GM19438 (cell line): ENCODE data around the gene FHL2.
"Not testable (repeated sequence)": the region's sequence is repeated elsewhere in the genome, so short reads cannot be mapped to it uniquely, and the experiment has no call there.

Experiments used
- ATAC-seq: cut with Tn5 transposase; IDR thresholded peaks from one replicate; pipeline ENCODE4 v1.9.1; 2021; ENCODE audit warnings: low read depth; ENCODE audit not compliant: unreplicated experiment

Gene FHL2

DNA sequence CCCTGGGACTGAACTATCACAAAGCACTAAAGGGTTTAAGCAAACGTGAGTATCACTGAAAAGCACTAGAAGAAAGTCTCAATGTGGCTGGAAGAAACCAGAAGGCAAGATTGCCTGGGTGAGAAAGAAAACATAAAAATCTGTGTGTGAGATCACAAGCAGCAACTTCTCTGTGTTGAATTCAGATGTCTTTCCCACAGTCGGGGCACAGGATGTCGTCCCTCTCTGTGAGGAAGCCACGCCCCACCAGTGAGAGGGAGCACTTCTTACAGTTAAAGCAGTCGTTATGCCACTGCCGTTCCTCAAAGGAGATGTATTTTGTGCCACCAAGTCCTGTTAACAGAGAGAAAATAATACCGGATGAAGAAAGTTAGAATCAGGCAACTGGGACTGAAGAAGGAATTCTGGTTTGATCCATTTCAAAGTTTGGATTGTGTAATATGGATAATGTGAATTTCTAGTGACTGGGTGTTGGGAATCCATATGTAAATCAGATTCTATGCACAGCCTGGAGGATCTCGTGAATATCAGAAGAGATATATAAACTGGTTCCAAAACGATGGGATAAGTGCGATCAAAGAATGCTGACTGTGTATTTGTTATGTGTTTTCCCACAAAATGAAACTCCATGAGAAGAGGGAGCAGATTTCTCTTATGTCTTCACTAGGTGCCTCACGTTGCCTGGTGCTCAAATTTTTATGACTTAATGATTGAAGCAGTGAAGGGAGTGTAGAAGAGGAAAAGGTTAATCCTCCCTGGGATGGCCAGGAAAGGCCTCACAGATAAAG lies 37.6 kb downstream of the FHL2 start:
- ATAC-seq, result no peak

DNA sequence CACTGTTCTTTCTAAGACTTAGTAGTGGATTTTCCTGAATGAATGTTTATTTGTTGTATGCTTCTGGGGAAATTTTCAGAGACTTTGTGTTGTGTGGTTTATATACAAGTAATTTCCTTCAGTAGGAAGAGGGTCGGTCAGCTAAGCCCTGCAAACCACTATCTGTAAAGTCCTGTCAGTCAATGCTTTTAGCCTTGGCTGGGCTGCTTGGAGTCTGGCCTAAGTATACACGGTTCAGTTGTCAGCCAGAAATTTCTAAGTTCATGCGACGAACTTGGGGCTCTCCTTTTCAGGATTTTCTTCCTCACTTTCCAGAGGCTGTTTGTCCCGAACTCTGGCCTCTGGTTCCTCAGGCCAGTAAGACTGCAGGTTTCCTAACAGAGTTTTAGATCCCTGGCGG lies 40.3 kb downstream of the FHL2 start:
- ATAC-seq, result no peak

DNA sequence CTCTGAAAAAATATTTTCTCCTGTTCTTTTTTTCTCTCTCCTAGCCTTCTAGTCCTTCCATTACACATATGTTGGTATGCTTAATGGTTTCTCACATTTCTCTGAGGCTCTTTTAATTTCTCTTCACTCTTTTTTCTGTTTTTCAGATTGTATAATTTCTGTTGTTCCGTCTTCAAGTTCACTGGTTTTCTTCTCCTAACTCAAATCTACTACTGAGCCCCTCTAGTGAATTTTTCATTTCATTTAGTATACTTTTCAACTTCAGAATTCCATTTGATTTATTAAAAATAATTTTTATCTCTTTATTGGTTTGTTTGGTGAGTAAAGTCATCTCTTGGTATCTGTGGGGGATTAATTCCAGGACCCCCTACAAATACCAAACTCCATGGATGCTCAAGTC lies 41.7 kb downstream of the FHL2 start:
- no peak for ATAC-seq

DNA sequence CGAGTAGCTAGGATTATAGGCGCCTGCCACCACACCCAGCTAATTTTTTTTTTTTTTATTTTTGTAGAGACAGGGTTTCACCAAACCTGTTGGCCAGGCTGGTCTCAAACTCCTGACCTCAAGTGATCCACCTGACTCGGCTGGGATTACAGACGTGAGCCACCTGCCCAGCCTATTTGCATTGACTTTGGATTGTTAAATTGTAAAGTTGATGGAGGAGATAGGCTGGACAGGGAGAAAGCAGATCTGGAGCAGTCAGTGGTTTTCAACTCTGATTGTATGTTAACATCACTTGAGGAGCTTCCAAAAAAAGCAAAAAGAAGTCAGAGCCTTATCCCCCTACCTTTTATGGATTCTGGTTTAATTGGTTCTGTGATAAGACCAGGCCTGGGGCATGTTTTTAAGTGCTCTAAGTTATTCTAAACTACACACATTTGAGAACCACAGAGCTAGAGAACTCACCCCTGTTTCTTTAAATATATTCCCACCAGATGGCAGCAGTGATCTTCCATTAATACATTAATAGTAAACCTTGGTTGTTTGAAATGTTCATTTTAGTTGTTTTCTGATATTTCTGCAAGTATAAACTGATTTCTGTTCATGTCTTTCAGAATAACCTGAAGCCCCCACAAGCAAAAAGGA lies 54.0 kb downstream of the FHL2 start:
- ATAC-seq, result no peak

DNA sequence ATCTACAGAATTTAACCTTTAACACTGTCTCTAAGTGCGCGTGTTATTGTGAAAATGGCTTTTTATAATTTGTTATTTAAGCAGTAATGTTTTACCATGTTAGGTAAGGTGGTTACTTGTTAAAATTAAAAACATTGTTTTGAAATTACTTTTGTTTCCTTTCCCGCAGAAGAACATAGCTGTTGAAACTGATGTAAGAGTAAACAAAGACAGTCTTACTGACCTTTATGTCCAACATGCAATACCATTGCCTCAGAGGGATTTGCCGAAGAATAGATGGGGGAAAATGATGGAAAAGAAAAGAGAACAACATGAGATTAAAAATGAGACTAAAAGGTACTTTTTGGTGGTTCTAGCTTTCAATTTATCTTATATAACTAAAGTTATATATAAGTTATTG lies 59.4 kb downstream of the FHL2 start:
- no peak for ATAC-seq

DNA sequence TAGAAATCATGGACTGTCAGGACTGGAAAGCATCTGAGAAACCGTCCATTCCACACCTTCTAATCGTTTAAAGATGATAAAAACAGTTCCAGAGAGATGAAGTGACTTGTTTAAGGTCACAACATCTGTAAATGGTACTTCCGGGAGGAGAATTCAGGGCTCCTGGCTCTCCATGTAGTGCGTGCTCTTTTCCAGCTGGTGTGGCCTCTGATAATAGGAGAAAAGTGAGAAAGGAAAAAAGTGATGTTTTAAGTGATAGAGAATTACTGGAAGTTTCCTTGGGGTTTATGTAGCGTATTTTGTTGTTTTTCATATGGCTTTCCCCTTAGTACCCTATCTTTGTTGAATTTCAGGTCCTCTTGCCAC lies 60.8 kb downstream of the FHL2 start:
- ATAC-seq, result no peak

DNA sequence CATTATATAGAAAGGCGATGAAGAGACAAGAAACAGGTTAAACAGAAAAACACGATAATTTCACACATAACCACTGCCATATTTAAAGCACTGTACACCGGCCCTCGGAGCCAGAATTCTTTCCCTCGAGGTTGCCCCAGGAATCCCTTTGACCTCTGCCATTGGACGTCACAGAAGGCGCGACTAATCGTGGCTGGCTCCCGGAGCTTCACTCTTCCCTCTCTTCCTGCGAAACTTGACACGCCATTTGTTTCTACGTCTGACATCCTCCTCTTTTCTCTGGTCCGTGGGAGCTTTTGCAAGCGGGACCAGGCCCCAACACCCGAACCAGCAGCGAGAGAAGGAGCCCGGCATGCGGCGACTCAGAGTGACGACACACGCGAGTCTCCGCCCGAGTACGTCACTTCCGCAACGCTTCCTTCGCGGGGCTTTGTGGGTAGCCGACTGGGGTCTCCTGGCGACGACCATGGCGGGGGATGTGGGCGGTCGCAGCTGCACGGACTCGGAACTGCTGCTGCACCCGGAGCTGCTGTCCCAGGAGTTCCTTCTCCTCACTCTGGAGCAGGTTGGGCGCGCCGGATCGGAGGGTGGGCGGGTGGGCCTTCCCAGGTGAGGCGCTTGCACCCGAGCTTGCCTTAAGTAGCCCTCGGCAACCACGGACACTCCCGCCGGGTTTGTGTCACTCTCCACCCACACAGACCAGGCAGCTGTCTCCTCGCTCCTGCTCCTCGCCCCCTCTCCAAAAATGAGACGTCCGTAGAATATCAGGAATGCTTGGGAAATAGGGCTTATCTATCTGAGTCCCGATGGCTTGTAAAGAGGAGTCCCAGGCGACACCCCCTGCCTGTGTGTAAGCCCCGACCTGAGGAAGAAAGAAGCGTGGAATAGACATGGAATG lies 61.5 kb downstream of the FHL2 start, which contains the start of gene C2orf49:
Gene C2orf49, plus strand, starts transcription at position 419 of the 898 bp plus-strand sequence. Its CDS starts 48 bp downstream, at position 467.
- peak; percentile 92 for ATAC-seq

GRCh38 chr2:105336786-105337121 lies 62.1 kb downstream of the FHL2 start:
- ATAC-seq, result peak; percentile 8

DNA sequence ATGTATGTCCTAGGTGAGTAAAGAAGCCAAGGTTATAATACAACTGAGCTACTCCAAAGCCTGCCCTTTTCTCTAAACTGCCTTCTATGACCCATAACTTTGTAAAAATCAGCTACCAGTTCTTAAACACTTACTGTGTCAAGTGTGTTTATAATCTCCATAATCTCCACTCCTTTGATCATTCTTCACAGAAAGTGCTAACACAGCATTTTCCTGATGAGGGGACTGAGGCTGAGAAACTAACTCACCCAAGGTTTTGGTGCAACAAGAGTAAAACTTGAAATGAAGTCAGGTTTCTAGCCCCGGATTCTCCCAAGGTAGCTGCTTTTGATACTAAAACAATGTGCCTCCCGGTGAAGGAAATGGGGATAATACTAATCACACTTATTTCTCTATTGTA lies 63.4 kb downstream of the FHL2 start:
- ATAC-seq, result no peak

GRCh38 chr2:105334211-105334610 lies 64.6 kb downstream of the FHL2 start:
- ATAC-seq, result no peak

DNA sequence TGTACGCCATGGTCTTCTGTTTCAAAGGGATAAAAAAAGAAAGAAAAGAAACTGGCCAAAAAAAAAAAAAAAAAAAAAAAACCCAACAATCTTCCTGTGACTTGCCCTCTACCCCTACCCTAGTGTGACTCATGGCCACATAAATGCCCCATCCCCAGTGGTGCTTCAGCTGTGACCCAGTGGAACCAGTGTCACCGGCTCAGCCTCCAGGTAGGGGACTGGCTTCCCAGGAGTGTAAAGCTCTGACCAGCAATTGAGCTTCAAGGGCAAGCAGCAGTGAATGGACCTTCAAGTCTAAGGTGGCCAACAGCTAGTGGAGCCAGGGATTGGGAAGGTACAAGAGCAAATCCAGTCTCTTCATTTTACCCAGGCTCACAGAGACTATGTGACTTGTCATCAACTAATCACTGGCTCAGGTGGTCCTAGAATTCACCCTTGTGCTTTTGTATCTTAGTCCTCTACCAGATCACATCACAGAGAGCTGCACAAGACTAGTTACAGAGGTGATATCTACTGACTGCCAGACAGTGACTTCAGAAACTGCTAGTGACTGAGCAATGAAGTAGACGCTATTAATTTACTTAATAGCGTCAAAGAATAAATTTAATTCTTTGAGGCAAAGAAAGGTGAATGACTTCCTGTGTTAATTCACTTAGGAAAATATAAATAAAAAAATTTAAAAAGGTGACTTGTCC lies 68.0 kb downstream of the FHL2 start:
- no peak for ATAC-seq

DNA sequence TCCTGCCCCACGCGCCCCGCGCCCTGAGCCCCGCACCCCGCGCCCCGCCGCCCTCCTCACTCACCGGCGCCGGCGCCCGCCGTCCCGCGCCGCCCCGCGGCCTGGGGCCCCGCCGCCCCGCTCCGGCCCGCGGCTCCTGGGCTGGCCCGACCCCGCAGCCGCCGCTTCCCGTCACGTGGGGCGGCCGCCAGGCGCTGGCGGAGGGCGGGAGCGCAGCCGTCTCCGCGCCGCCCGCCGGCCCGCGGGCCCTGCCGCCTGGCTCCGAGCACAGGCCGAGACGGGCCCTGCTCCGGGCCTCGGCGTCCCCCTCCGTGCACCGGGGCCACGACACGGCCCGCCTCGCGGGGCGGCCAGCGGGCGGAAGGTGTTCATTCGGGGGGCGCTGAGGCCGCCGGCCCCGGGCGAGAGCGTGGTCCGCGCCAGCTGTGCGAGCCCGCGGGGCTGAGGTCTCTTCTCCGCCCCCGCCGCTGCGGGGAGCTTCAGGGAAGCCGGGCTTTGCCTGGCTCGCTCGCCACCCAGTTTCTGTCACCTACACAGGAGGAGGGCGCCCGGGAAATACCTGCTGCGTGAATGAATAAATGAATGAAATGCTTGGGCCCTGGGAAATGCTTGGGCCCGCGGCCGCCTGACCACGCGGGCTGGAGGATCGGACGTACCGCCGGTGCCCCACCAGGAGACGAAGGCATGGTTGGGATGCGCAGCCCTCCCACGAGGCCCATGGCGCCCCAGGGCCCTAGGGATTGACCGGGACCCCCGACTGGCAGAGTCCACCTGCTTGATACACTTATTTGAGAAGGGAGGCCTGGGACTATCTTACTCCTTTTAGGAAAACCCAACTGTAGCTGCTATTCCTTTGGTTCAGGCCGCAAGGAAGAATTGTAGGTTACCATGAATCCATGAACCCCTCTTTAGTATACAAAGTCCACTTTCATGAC lies 69.0 kb downstream of the FHL2 start, which contains the start of gene TGFBRAP1:
Gene TGFBRAP1, minus strand, starts transcription at position 175 of the 935 bp plus-strand sequence. CDS start 21,434 bp downstream, outside the sequence.
- ATAC-seq, result peak; percentile 76

DNA sequence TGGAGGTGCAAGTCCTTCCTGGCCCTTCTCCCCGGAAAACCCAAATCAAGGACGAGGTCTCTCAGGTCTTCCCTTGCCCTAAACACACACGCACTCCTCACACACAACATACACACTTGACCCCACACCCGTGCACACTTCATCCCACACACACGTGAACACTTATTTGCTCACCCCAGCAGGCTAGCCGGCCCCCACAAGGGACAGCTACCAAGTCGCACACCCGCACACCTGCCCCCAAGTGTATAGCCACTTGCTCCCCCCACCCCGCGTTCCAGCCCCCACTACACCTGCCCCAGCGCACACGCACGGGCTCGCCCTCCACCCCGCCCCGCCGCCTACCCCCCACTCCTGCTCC lies 69.7 kb downstream of the FHL2 start:
- no peak for ATAC-seq

GRCh38 chr2:105328281-105329196 lies 70.3 kb downstream of the FHL2 start:
- no peak for ATAC-seq

DNA sequence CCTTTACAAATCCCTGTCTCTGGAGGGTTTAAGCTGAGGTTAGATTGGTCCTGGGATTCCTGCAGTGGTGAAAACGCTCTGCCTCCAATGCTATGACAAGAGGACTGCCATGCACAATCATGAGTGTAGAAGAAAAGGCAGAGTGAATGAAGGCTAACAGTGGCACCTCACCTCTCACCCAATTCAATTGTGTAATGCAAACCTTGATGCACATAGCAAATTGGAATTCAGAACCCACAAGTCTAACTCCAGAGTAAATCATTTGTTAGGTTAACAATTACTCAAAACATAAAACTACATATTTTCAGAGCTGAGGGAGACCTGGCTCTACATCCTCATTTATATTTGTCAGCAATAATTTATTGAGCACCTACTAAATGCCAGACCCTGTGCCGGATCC lies 71.2 kb downstream of the FHL2 start:
- no peak for ATAC-seq

DNA sequence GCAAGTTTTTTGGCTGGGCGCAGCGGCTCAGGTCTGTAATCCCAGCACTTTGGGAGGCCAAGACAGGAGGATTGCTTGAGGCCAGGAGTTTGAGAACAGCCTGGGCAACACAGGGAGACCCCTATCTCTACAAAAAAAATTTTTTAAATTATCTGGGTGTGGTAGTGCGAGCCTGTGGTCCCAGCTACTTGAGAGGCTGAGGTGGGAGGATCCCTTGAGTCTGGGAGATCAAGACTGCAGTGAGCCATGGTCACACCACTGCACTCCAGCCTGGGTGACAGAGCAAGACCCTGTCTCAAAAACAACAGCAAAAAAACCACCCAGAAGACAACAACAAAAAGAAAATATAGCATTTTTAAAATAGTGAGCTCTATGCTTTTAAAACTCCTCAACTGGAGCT lies 71.6 kb downstream of the FHL2 start:
- ATAC-seq, result not testable (repeated sequence)

- no peak for ATAC-seq
Observed at GRCh38 chr2:105325389-105325963, 73.4 kb downstream of the FHL2 start.

DNA sequence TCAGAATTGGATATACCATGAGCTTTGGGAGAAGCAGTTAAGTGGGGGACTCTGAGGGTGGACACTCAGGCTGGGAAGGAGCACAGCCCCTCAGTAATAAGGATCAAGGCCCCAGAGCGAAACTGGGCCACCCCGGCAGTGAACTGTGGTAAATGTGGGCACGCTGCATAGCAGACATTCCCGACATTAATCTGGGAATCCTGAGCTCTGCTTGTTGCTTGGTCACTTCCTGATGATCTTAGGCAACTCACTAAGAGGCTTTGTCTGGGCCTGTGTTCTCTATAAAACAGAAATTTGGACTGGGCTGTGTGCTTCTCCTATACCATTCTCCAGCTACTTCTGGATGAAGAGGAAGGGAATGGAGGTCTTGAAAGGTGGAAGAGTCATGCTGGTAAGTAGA lies 74.1 kb downstream of the FHL2 start:
- ATAC-seq, result no peak
